ENCODE measurements around the gene FOXM1.

The FOXM1 gene

DNA sequence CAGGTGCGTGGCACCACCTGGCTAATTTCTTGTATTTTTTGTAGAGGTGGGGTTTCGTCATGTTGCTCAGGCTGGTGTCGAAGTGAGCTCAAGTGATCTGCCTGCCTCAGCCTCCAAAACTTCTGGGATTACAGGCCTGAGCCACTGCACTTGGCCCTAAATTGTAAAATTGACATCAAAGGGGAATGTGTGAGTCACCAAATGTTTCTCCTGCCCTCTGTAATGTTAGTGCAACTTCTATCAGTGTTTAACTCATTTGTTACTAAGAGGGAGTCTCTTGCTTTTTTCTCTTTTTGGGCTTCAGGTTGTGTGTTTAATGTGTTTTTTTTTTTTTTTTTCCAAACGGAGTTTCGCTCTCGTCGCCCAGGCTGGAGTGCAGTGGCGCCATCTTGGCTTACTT is 16.0 kb upstream of the FOXM1 start:
- TF ChIP-seq, protein P1, sequence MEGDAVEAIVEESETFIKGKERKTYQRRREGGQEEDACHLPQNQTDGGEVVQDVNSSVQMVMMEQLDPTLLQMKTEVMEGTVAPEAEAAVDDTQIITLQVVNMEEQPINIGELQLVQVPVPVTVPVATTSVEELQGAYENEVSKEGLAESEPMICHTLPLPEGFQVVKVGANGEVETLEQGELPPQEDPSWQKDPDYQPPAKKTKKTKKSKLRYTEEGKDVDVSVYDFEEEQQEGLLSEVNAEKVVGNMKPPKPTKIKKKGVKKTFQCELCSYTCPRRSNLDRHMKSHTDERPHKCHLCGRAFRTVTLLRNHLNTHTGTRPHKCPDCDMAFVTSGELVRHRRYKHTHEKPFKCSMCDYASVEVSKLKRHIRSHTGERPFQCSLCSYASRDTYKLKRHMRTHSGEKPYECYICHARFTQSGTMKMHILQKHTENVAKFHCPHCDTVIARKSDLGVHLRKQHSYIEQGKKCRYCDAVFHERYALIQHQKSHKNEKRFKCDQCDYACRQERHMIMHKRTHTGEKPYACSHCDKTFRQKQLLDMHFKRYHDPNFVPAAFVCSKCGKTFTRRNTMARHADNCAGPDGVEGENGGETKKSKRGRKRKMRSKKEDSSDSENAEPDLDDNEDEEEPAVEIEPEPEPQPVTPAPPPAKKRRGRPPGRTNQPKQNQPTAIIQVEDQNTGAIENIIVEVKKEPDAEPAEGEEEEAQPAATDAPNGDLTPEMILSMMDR (IDR thresholded peaks at IDR 0.05; ENCODE audit: low read length, missing control alignments), result no peak
- DNase-seq (ENCODE audit: low read depth), result peak; percentile 77
- no peak overlapping the region for H3K4me3 ChIP-seq (replicated peaks; ENCODE audit: low read depth, low read length)

DNA sequence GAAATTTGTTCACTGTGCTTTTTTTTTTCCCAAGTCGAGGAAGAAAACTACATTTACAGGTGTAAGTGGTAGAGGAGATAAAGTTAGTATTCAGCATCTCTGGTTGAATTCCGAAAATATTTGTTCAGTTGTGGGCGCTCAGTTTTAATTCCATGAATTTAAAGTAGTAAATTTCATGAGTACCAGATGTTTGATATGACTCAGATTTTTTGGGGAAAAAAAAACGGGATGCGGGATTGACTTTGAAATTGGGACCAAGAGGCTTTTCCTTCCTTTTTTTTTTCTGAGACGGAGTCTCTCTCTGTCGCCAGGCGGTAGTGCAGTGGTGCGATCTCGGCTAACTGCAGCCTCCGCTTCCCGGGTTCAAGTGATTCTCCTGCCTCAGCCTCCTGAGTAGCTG is 15.3 kb upstream of the FOXM1 start:
- TF ChIP-seq, protein P1 (IDR thresholded peaks at IDR 0.05; ENCODE audit: low read length, missing control alignments), result no peak
- DNase-seq (ENCODE audit: low read depth), result no peak
- H3K4me3 ChIP-seq (replicated peaks; ENCODE audit: low read depth, low read length), result peak overlapping the region; percentile 77

DNA sequence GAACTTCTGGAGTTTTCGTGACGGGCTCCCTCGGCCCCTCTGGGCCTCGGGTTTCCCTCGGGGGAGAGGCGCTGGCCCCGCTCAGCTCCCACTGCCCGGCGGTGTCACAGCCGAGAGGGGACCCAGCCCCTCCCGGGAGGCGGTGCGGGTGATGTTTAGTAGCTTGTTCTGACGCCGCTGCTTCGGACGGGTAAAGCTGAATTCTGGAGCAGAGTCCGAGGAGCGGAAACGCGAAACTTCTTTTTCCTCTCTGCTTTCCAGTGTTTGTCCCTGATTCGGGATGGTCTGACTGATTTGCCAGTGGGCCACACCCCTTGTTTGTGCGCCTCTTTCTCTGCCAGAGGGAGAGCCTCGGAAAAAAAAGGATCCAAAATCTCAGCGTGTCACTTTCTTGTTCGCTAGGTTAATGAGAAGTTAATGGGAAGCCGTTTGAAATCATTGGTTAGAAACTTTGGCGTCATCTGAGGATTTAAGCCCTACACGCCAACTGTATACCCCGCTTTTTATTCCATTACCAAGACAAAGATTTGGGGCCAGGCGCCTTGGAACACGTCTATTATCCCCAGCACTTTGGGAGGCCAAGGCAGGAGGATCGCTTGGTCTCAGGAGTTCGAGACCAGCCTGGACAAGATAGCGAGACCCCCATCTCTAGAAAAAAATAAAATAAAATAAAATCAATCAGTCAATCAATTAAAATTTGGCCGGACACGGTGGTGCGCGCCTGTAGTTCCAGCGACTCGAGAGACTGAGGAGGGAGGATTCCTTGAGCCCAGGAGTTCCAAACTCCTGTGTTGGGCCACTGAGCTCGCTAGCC is 14.5 kb upstream of the FOXM1 start:
- TF ChIP-seq, protein P1 (IDR thresholded peaks at IDR 0.05; ENCODE audit: low read length, missing control alignments), result no peak
- DNase-seq (ENCODE audit: low read depth), result peak; percentile 67
- H3K4me3 ChIP-seq (replicated peaks; ENCODE audit: low read depth, low read length), result peak overlapping the region; percentile 77

DNA sequence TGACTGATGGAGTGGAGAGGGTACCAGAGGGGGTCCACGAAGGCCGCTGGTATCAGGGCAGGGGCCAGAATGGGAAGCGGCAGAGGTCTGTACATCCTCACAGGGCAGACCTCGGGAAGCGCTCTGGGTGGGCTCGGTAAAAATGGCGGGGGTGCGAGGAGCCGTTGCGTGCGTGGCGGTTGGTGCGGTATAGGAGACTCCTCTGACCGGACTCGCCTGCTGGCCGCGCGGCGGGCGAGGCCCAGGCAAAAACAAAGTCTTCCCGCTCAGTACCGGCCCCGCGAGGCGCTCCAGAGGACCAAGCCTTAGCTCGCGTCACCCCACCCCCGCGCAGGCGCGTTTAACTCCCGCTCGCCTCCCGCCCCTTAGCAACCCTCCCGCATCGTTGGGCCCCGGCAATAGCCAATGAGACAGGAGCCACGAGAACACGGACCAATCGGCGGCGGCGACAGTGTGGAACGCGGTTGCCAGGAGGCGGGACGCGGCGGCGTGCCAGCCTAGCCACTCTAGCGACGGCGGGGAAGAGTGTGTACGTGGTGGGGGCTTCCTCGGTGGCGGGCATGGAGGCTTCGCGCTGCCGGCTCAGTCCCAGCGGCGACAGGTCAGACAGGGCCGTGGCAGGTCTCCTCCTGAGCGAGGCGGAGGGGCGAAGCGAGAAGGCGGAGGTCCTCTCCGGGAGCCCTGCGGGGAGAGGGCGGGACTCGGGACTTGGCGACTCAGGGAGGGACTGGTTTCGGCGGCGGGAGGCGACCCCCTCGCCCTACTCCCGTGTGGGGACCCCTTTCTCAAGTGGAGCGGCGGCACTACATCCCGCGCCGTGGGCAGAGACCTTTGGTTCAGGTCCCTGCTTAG is 13.6 kb upstream of the FOXM1 start, which contains the start of gene TULP3:
TSS of gene TULP3 (plus strand) at position 504 of the 852 bp plus-strand sequence. CDS start at position 561, 57 bp downstream.
- peak; percentile 97 for DNase-seq (ENCODE audit: low read depth)
- H3K4me3 ChIP-seq (replicated peaks; ENCODE audit: low read depth, low read length), result peak within 1 kb of the TSS; percentile 77
- TF ChIP-seq, protein P1 (IDR thresholded peaks at IDR 0.05; ENCODE audit: low read length, missing control alignments), result peak; percentile 4

DNA sequence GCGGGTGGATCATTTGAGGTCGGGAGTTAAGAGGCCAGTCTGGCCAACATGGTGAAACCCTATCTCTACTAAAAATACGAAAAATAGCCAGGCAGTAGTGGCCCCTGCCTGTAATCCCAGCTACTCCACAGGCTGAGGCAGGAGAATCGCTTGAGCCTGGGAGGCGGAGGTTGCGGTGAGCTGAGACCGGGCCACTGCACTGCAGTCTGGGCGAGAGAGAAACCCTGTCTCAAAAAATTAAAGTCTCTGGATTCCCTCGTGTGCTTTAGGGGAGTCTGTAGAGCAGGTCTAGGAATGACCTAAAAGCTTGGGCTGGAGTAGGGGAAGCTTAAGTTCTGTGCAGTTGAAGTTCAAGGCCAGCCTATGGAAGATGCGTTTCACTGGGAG is 13.0 kb upstream of the FOXM1 start:
- H3K4me3 ChIP-seq (replicated peaks; ENCODE audit: low read depth, low read length), result peak overlapping the region; percentile 77
- TF ChIP-seq, protein P1 (IDR thresholded peaks at IDR 0.05; ENCODE audit: low read length, missing control alignments), result no peak
- DNase-seq (ENCODE audit: low read depth), result no peak

DNA sequence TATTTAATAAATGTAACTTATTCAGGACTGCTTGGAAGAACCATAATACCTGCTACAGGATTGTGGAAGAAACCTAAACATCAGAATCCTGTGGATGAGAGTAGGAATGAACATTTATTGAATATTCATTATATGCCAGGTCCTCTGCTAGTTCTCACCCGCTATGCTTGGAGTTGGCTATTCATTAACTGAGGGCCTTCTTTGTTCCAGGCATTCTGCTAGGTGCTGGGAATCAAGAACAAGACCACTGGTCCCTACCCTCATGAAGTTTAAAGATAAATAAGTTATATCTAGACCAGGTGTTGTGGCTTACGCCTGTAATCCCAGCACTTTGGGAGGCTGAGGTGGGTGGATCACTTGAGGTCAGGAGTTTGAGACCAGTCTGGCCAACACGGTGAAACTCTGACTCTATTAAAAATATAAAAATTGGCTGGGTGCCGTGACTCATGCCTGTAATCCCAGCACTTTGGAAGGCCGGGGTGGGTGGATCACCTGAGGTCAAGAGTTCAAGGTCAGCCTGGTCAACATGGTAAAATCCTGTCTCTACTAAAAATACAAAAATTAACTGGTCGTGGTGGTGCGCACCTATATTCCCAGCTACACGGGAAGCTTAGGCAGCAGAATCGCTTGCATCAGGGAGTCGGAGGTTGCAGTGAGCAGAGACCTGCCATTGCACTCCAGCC is 9.9 kb upstream of the FOXM1 start:
- TF ChIP-seq, protein P1 (IDR thresholded peaks at IDR 0.05; ENCODE audit: low read length, missing control alignments), result no peak
- H3K4me3 ChIP-seq (replicated peaks; ENCODE audit: low read depth, low read length), result no peak overlapping the region
- no peak for DNase-seq (ENCODE audit: low read depth)

Measured in fibroblast of pulmonary artery (primary cell).